Mesendoderm (in vitro differentiated cells): ENCODE measurements around the gene CHD1L.

ENCODE experiments used
- DNase-seq: peaks from one replicate; pipeline ENCODE4 v3.0.0; 2013
- H2AK5ac ChIP-seq: 2 replicates; pipeline ENCODE4 v1.6.1; 2013; ENCODE audit warnings: low read length, inconsistent platforms
- H2BK120ac ChIP-seq: 2 replicates; pipeline ENCODE4 v1.6.1; 2013; ENCODE audit warnings: low read depth, mild to moderate bottlenecking, low read length, moderate library complexity, mixed read lengths
- H2BK15ac ChIP-seq: replicated peaks from 2 replicates; pipeline ENCODE4 v1.6.1; 2013; ENCODE audit warnings: low read depth, mild to moderate bottlenecking, moderate library complexity
- H2BK5ac ChIP-seq: 2 replicates; pipeline ENCODE4 v1.6.1; 2013; ENCODE audit warnings: low read length, inconsistent platforms
- H3K18ac ChIP-seq: 2 replicates; pipeline ENCODE4 v1.6.1; 2013; ENCODE audit warnings: mild to moderate bottlenecking, low read length, mixed read lengths
- H3K23ac ChIP-seq: one replicate; pipeline ENCODE4 v1.6.1; 2013; ENCODE audit warnings: low read length
- H3K27ac ChIP-seq: 2 replicates; pipeline ENCODE4 v1.5.1; 2013; ENCODE audit warnings: low read depth, mild to moderate bottlenecking, inconsistent platforms, low read length, moderate library complexity
- H3K27me3 ChIP-seq: 2 replicates; pipeline ENCODE4 v1.6.1; 2013; ENCODE audit warnings: low read length, control low read depth, mild to moderate bottlenecking, inconsistent platforms; ENCODE audit not compliant: insufficient read depth, poor library complexity
- H3K36me3 ChIP-seq: 2 replicates; pipeline ENCODE4 v1.6.1; 2013; ENCODE audit warnings: low read length, inconsistent platforms; ENCODE audit not compliant: control insufficient read depth, insufficient read depth
- H3K4ac ChIP-seq: one replicate; pipeline ENCODE4 v1.6.1; 2013; ENCODE audit warnings: low read depth, mild to moderate bottlenecking, low read length, moderate library complexity
- H3K4me1 ChIP-seq: 2 replicates; pipeline ENCODE4 v1.6.1; 2013; ENCODE audit warnings: low read depth, low read length, inconsistent platforms; ENCODE audit not compliant: control insufficient read depth
- H3K4me2 ChIP-seq: 2 replicates; pipeline ENCODE4 v1.6.1; 2013; ENCODE audit warnings: low read length
- H3K4me3 ChIP-seq: 2 replicates; pipeline ENCODE4 v1.5.1; 2013; ENCODE audit warnings: mild to moderate bottlenecking, low read length
- H3K56ac ChIP-seq: one replicate; pipeline ENCODE4 v1.6.1; 2013; ENCODE audit warnings: low read length
- H3K79me1 ChIP-seq: 2 replicates; pipeline ENCODE4 v1.6.1; 2013; ENCODE audit warnings: low read length, inconsistent platforms
- H3K79me2 ChIP-seq: 2 replicates; pipeline ENCODE4 v1.6.1; 2013; ENCODE audit warnings: mild to moderate bottlenecking, low read length; ENCODE audit not compliant: control insufficient read depth, insufficient read depth
- H3K9ac ChIP-seq: 2 replicates; pipeline ENCODE4 v1.6.1; 2013; ENCODE audit warnings: low read length, inconsistent platforms
- H4K5ac ChIP-seq: one replicate; pipeline ENCODE4 v1.6.1; 2013; ENCODE audit warnings: low read length
- H4K8ac ChIP-seq: one replicate; pipeline ENCODE4 v1.6.1; 2013; ENCODE audit warnings: low read depth, mild to moderate bottlenecking, control low read depth, low read length, moderate library complexity
- WGBS: extraction: QIAGEN DNeasy Blood & Tissue Kit; methylation state at CpG from one replicate; pipeline ENCODE4 v1.1.7; 2013; ENCODE audit warnings: low lambda C conversion rate, missing lambda C conversion rate; ENCODE audit not compliant: insufficient coverage; ENCODE audit errors: extremely low coverage; 5-methylcytosine and 5-hydroxymethylcytosine counted together

CHD1L gene

GRCh38 chr1:147246044-147246690 is 3.7 kb downstream of the CHD1L start:
- H3K79me2 ChIP-seq, result peaks cover 52% of the 10 kb centered on the region
- no peak overlapping the region for H3K27ac ChIP-seq
- no peak overlapping the region for H4K5ac ChIP-seq
- H3K79me1 ChIP-seq, result peaks cover 7% of the 10 kb centered on the region
- no peaks in the 10 kb centered on the region for H3K27me3 ChIP-seq
- no peak overlapping the region for H2BK120ac ChIP-seq
- DNase-seq, result no peak
- no peak overlapping the region for H3K56ac ChIP-seq
- H3K9ac ChIP-seq, result no peak overlapping the region
- H3K23ac ChIP-seq, result no peak overlapping the region
- no peaks in the 10 kb centered on the region for H3K36me3 ChIP-seq
- no CpG with 5 or more reads among the region's 2 CpGs for WGBS
- H3K18ac ChIP-seq, result no peak overlapping the region
- H3K4me1 ChIP-seq, result peaks cover 5% of the 10 kb centered on the region
- no peak overlapping the region for H3K4me3 ChIP-seq
- no peak overlapping the region for H2BK5ac ChIP-seq
- no peak overlapping the region for H3K4me2 ChIP-seq
- no peak overlapping the region for H2AK5ac ChIP-seq
- H3K4ac ChIP-seq, result no peak overlapping the region
- no peak overlapping the region for H4K8ac ChIP-seq
- no peak overlapping the region for H2BK15ac ChIP-seq

GRCh38 chr1:147246910-147247655 is 4.6 kb downstream of the CHD1L start:
- Histone ChIP-seq H3K4me1 (peaks cover 5% of the 10 kb centered on the region), H2AK5ac (no peak overlapping the region), H2BK5ac (no peak overlapping the region), H3K56ac (no peak overlapping the region), H2BK120ac (no peak overlapping the region), H3K36me3 (no peaks in the 10 kb centered on the region), H3K79me2 (peaks cover 54% of the 10 kb centered on the region), H3K4me3 (no peak overlapping the region), H3K23ac (no peak overlapping the region), H3K27me3 (no peaks in the 10 kb centered on the region), H4K5ac (no peak overlapping the region), H3K4ac (no peak overlapping the region), H2BK15ac (no peak overlapping the region), H3K9ac (no peak overlapping the region), H4K8ac (no peak overlapping the region), H3K79me1 (peaks cover 9% of the 10 kb centered on the region), H3K4me2 (no peak overlapping the region), H3K27ac (no peak overlapping the region), H3K18ac (no peak overlapping the region)
- no CpG with 5 or more reads among the region's 2 CpGs for WGBS
- peak; percentile 25 for DNase-seq

GRCh38 chr1:147247656-147248238 is 5.3 kb downstream of the CHD1L start:
- Histone ChIP-seq H3K23ac (no peak overlapping the region), H3K79me2 (peaks cover 60% of the 10 kb centered on the region), H3K27me3 (no peaks in the 10 kb centered on the region), H3K79me1 (peaks cover 16% of the 10 kb centered on the region), H3K4me3 (no peak overlapping the region), H2BK120ac (no peak overlapping the region), H2BK5ac (no peak overlapping the region), H2BK15ac (no peak overlapping the region), H3K4me1 (peaks cover 5% of the 10 kb centered on the region), H3K9ac (no peak overlapping the region), H3K56ac (no peak overlapping the region), H4K8ac (no peak overlapping the region), H3K4me2 (no peak overlapping the region), H3K4ac (no peak overlapping the region), H3K18ac (no peak overlapping the region), H4K5ac (peak overlapping the region; percentile 9), H3K27ac (peak overlapping the region; percentile 37), H3K36me3 (no peaks in the 10 kb centered on the region), H2AK5ac (no peak overlapping the region)
- peak; percentile 35 for DNase-seq
- no CpG with 5 or more reads among the region's 4 CpGs for WGBS

- no peak overlapping the region for H2BK5ac ChIP-seq
- no peak overlapping the region for H2BK120ac ChIP-seq
- H3K27ac ChIP-seq, result no peak overlapping the region
- H3K36me3 ChIP-seq, result no peaks in the 10 kb centered on the region
- H3K23ac ChIP-seq, result no peak overlapping the region
- DNase-seq, result no peak
- no peak overlapping the region for H3K9ac ChIP-seq
- no CpG with 5 or more reads among the region's 9 CpGs for WGBS
- peaks cover 17% of the 10 kb centered on the region for H3K79me1 ChIP-seq
- H3K18ac ChIP-seq, result no peak overlapping the region
- H3K4me3 ChIP-seq, result no peak overlapping the region
- H4K8ac ChIP-seq, result no peak overlapping the region
- H3K56ac ChIP-seq, result no peak overlapping the region
- peaks cover 2% of the 10 kb centered on the region for H3K4me1 ChIP-seq
- H3K4me2 ChIP-seq, result no peak overlapping the region
- H3K27me3 ChIP-seq, result no peaks in the 10 kb centered on the region
- no peak overlapping the region for H2AK5ac ChIP-seq
- no peak overlapping the region for H3K4ac ChIP-seq
- no peak overlapping the region for H2BK15ac ChIP-seq
- H3K79me2 ChIP-seq, result peaks cover 38% of the 10 kb centered on the region
- no peak overlapping the region for H4K5ac ChIP-seq
Measured at GRCh38 chr1:147252540-147252939, 10.1 kb downstream of the CHD1L start.

- Histone ChIP-seq H3K4me3 (no peak overlapping the region), H3K27ac (no peak overlapping the region), H3K18ac (no peak overlapping the region), H3K23ac (no peak overlapping the region), H3K36me3 (peaks cover 1% of the 10 kb centered on the region), H3K4ac (no peak overlapping the region), H3K79me2 (peaks cover 2% of the 10 kb centered on the region), H3K79me1 (peaks cover 2% of the 10 kb centered on the region), H2BK5ac (no peak overlapping the region), H3K56ac (no peak overlapping the region), H4K8ac (no peak overlapping the region), H3K9ac (no peak overlapping the region), H4K5ac (no peak overlapping the region), H3K4me1 (no peaks in the 10 kb centered on the region), H3K27me3 (no peaks in the 10 kb centered on the region), H3K4me2 (no peak overlapping the region), H2BK120ac (no peak overlapping the region), H2BK15ac (no peak overlapping the region), H2AK5ac (no peak overlapping the region)
- no peak for DNase-seq
- no CpG with 5 or more reads among the region's 4 CpGs for WGBS
Measured at GRCh38 chr1:147260956-147261355, 18.5 kb downstream of the CHD1L start.
